ENCODE results near the gene CLIC4. TPM values are rescaled to one million over a fixed set of nuclear protein-coding genes. Genes with fewer than 3 reads are reported as not detected.

Gene CLIC4
- total and polyA plus RNA-seq, 10 of the 15 experiments (the other 5 are each of a cell fraction or from before 2014, with no cell fraction given): 20.4 to 107 (median 69.6) TPM

DNA sequence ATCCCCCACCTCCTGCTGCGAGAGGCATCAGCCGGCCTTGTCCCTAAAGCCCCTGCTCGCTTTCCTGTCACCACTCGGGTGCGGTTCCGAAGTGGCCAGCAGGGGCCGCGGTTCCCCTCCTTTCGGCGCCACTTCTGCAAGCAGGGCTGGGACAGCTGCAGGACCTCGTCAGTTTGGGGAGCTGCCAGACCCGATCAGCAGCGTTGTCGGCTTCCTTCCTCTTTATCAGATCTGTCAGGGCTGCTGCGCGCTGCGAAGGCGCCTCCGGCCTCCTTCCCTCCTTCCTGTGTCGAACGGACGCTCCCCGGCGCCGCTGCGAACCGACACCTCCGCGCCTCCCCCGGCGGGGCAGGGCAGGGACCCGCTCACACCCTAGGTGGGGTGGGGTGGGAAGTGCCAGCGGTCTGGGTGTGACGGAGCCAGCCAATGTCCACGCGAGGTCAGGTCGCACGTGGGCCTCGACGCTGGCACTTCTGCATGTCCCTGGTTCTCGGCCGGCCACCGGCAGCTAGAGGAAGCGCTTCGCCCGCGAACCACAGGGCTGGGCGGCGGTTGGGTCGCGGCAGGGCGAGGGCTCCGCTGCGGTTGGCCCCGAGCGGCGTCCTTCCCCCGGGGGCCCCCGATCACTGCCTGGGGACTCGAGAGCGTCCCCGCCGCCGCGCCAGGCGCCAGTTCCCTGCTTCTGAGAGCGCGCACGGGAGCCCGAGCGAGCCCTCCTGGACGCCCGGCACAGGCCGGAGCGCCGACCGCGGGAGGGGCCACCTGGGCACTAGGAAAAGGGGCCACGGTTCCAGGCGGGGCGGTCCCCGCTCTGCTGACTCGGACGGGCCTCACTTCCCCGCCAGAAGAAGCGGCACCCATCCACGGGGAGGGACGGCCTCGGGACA, 103.0 kb downstream of the CLIC4 start (continued):
- TF ChIP-seq, protein P1, sequence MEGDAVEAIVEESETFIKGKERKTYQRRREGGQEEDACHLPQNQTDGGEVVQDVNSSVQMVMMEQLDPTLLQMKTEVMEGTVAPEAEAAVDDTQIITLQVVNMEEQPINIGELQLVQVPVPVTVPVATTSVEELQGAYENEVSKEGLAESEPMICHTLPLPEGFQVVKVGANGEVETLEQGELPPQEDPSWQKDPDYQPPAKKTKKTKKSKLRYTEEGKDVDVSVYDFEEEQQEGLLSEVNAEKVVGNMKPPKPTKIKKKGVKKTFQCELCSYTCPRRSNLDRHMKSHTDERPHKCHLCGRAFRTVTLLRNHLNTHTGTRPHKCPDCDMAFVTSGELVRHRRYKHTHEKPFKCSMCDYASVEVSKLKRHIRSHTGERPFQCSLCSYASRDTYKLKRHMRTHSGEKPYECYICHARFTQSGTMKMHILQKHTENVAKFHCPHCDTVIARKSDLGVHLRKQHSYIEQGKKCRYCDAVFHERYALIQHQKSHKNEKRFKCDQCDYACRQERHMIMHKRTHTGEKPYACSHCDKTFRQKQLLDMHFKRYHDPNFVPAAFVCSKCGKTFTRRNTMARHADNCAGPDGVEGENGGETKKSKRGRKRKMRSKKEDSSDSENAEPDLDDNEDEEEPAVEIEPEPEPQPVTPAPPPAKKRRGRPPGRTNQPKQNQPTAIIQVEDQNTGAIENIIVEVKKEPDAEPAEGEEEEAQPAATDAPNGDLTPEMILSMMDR (IDR thresholded peaks at IDR 0.05 in 2 of 3, conservative IDR thresholded peaks at IDR 0.05 in 1 of 3; ENCODE audit: control insufficient read depth in 2 of 3, extremely low read depth in 1 of 3, insufficient read depth in 1 of 3, low read depth in 3 of 3, low read length in 3 of 3): peak; percentile 93 to 99 (median 98)
- TF ChIP-seq, protein P2, sequence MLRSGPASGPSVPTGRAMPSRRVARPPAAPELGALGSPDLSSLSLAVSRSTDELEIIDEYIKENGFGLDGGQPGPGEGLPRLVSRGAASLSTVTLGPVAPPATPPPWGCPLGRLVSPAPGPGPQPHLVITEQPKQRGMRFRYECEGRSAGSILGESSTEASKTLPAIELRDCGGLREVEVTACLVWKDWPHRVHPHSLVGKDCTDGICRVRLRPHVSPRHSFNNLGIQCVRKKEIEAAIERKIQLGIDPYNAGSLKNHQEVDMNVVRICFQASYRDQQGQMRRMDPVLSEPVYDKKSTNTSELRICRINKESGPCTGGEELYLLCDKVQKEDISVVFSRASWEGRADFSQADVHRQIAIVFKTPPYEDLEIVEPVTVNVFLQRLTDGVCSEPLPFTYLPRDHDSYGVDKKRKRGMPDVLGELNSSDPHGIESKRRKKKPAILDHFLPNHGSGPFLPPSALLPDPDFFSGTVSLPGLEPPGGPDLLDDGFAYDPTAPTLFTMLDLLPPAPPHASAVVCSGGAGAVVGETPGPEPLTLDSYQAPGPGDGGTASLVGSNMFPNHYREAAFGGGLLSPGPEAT (IDR thresholded peaks at IDR 0.05; ENCODE audit: low read depth): 0 out of 2 replicates have a peak, but pooled peaks have one; percentile 22
- TF ChIP-seq, protein P3, sequence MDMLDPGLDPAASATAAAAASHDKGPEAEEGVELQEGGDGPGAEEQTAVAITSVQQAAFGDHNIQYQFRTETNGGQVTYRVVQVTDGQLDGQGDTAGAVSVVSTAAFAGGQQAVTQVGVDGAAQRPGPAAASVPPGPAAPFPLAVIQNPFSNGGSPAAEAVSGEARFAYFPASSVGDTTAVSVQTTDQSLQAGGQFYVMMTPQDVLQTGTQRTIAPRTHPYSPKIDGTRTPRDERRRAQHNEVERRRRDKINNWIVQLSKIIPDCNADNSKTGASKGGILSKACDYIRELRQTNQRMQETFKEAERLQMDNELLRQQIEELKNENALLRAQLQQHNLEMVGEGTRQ (IDR thresholded peaks at IDR 0.05; ENCODE audit: borderline replicate concordance, low read depth, low read length): no peak
- no peak for TF ChIP-seq ZSCAN29 (IDR thresholded peaks at IDR 0.05)
- no peak for TF ChIP-seq SREBF1 (IDR thresholded peaks at IDR 0.05; ENCODE audit: low read length)
- no peak for TF ChIP-seq MYC (IDR thresholded peaks at IDR 0.05; ENCODE audit: insufficient read depth, insufficient read length, insufficient replicate concordance, low read length, severe bottlenecking)
- TF ChIP-seq, protein P4, sequence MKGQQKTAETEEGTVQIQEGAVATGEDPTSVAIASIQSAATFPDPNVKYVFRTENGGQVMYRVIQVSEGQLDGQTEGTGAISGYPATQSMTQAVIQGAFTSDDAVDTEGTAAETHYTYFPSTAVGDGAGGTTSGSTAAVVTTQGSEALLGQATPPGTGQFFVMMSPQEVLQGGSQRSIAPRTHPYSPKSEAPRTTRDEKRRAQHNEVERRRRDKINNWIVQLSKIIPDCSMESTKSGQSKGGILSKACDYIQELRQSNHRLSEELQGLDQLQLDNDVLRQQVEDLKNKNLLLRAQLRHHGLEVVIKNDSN (IDR thresholded peaks at IDR 0.05; ENCODE audit: borderline replicate concordance, extremely low read length, insufficient read depth, low read depth, low read length): peak; percentile 19
- no peak for TF ChIP-seq POLR2AphosphoS2 (IDR thresholded peaks at IDR 0.05; ENCODE audit: low read depth, low read length)
- TF ChIP-seq ZNF384 (IDR thresholded peaks at IDR 0.05; ENCODE audit: borderline replicate concordance, low read depth, low read length): no peak
- TF ChIP-seq YY1 (IDR thresholded peaks at IDR 0.05; ENCODE audit: low read depth, low read length): peak; percentile 77; the same call in 1 of the 2 replicates
- TF ChIP-seq, protein P5, sequence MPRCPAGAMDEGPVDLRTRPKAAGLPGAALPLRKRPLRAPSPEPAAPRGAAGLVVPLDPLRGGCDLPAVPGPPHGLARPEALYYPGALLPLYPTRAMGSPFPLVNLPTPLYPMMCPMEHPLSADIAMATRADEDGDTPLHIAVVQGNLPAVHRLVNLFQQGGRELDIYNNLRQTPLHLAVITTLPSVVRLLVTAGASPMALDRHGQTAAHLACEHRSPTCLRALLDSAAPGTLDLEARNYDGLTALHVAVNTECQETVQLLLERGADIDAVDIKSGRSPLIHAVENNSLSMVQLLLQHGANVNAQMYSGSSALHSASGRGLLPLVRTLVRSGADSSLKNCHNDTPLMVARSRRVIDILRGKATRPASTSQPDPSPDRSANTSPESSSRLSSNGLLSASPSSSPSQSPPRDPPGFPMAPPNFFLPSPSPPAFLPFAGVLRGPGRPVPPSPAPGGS (IDR thresholded peaks at IDR 0.05; ENCODE audit: borderline replicate concordance, insufficient read depth, low read depth, low read length, poor library complexity, severe bottlenecking): peak; percentile 76
- TF ChIP-seq IKZF2 (IDR thresholded peaks at IDR 0.05): no peak
- TF ChIP-seq, protein P6, sequence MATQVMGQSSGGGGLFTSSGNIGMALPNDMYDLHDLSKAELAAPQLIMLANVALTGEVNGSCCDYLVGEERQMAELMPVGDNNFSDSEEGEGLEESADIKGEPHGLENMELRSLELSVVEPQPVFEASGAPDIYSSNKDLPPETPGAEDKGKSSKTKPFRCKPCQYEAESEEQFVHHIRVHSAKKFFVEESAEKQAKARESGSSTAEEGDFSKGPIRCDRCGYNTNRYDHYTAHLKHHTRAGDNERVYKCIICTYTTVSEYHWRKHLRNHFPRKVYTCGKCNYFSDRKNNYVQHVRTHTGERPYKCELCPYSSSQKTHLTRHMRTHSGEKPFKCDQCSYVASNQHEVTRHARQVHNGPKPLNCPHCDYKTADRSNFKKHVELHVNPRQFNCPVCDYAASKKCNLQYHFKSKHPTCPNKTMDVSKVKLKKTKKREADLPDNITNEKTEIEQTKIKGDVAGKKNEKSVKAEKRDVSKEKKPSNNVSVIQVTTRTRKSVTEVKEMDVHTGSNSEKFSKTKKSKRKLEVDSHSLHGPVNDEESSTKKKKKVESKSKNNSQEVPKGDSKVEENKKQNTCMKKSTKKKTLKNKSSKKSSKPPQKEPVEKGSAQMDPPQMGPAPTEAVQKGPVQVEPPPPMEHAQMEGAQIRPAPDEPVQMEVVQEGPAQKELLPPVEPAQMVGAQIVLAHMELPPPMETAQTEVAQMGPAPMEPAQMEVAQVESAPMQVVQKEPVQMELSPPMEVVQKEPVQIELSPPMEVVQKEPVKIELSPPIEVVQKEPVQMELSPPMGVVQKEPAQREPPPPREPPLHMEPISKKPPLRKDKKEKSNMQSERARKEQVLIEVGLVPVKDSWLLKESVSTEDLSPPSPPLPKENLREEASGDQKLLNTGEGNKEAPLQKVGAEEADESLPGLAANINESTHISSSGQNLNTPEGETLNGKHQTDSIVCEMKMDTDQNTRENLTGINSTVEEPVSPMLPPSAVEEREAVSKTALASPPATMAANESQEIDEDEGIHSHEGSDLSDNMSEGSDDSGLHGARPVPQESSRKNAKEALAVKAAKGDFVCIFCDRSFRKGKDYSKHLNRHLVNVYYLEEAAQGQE (IDR thresholded peaks at IDR 0.05; ENCODE audit: low read depth, low read length): 0 out of 2 replicates have a peak, but pooled peaks have one; percentile 32
